Ureter (tissue), 1 donor: ENCODE results near the gene GASK1B. TPM values are rescaled to one million over a fixed set of nuclear protein-coding genes. Genes with fewer than 3 reads are reported as not detected.

Experiments used
- DNase-seq: peaks from one replicate; pipeline ENCODE4 v3.0.0-alpha.2; 2020; ENCODE audit warnings: low spot score
- total RNA-seq: library from RNA; stranded (reverse); gene quantifications from one replicate; pipeline ENCODE4 v1.2.4, GENCODE V29; 2023
- donor health status: DM: yes; HTN: yes; CAD: no.

GASK1B gene
- total RNA-seq = 30.8 TPM

GRCh38 chr4:158172261-158173258, at the start of gene GASK1B:
Gene GASK1B, minus strand, starts transcription at chr4:158173025. Its CDS starts 1,650 bp downstream, at chr4:158171375.
- DNase-seq = no peak

GRCh38 chr4:158219623-158220022, 46.8 kb upstream of the GASK1B start:
- DNase-seq = no peak

GRCh38 chr4:158217763-158218162, 44.9 kb upstream of the GASK1B start:
- DNase-seq = no peak

DNA sequence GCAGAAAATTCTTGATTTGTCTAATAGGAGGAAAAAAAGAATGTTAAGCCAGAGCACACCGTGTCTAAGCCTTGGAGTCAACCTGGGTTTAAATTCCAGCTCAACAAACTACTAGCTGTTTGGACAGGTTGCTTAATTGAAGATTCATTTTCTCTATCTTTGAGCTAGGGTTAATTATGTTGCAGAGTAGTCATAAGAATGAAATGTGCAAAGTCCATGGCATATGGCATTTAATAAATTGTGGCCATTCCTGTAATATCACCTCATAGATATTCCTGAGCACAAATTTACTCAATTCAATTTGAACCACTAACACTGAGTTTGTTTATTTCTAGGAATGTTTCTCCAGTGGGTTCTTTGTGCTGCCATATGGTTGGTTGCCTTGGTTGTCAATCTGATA, 42.0 kb upstream of the GASK1B start:
- DNase-seq = no peak

DNA sequence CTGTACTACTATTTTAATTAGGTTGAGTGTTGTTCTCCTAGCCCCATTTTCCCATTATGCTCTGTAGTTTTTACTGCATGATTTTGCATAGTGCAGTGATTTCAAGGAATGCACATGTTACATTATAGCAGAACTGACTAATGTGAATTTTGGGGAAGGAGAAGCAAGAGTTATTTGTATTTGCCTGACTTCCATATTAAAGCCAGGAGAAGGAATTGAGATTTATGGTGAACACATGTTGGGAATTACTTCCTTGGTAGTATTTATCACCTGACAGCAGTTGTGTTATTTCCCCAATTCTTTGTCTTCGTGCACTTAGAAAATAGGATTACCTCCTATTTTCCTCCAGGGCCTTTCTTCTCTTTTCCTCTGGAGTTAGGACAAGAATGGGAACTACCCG, 40.6 kb upstream of the GASK1B start:
- DNase-seq = no peak

- DNase-seq = no peak
These were observed 38.4 kb upstream of the GASK1B start for GRCh38 chr4:158211222-158211621.

DNA sequence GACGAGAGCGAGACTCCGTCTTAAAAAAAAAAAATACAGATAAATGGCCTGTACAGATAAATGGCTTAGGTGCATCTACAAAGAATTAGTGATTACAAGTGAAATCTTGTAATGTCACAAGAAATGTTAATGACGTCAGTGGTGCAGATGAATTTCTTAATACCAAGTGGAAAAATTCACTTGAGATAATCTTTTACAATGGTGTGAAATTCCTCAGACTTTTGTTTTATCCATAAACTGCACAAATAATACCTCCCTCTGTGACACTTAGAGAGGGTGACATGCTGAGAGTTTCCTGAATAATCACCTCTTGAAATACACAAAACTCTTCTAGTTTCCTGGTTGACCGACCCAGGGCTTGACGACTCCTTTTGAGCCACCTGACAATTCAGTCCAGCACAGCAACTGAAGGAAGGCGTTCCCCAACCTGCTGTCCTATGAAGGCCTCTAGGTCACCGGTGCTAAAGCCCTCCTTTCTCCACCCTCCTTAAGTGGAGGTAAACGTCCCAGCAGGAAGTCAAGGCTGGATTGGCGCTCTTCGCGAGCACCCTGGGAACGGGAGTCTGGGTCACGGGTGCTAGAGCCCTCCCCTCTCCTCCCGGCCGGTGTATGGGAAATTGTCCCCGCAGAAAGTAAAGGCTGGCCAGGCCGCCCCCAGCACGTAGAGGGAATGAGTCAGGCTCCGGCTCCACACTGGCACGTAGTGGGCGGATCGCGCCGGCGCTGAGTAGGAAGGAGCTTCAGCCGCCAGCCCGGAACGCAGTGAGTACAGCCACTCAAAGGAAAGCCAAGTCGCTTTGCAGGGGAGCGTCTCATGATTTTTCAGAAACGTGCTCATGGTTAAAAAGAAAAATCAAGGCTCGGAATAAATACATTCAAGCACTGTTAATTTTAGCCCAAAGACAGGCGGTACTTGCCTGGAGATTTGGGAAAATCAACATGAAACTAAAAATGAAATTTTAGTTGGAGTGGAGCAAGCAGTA, 37.3 kb upstream of the GASK1B start, which contains the start of gene TMEM144:
TMEM144 (plus strand) TSS at position 662 of the 983 bp plus-strand sequence. CDS start 2,182 bp downstream, outside the sequence.
- DNase-seq = peak; percentile 94

DNA sequence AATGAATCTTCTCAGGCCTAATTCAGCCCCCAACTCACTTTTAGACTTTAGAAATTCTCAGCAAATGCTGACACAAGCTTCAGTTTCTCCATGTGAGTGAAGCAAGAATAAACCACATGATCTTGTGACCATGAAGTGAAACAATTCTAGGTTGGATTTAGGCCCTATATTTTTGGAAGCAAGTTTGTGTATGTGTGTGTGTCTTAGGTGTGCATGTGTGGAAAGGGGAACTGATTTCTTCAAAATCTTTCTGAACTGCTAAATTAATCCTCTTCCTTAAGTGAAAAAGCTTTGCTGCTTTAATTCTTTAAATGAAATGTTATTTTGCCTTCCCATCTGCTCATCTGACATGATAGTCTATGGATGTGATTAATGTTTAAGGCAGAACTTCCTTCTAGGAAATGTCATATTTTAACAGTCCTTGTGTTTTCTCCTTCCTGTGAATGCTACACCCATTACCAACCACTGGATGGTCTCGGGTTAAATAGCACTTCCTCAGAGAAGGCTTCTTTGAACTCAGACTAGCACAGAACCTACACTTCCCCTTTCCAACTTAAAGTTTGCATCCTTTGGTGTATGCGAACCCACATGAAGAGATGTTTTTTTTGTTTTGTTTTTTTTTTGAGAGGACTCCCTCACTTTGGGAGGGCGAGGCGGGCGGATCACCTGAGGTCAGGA, 36.3 kb upstream of the GASK1B start:
- DNase-seq = no peak

DNA sequence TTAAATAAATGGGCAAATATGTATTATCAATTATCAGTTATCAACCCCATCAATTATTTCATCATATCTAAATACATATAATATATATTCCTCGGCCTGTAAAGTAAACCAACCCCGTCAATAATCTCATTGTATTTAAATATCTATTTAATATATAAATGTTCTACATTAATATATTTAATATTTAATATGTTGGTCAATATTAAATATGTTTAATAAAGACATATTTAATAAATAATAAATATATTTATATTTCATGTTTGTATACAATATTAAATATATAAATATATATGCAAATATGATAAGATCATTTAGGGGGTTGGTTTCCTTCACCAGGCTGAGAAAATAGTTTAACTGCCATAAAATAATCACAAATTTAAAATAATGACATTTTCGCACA, 31.1 kb upstream of the GASK1B start:
- DNase-seq = no peak

DNA sequence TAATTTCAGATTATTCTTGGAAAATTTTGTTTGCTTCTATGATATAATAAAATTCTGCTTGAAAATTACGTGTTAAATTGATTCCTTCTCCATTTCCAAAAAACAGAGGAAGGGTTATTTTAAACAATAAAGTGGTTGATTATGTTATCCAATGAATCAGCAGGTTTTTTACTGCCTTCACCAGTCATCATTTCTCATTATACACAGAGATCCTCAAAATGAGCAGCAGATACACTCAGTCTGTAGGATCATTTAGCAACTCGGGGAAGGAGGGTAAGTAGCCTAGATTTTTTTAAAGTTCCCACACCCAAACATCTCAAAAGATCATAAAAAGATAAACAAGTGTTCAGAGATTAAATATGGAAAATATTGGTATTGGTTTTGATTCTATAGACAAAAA, 30.6 kb upstream of the GASK1B start:
- DNase-seq = no peak

DNA sequence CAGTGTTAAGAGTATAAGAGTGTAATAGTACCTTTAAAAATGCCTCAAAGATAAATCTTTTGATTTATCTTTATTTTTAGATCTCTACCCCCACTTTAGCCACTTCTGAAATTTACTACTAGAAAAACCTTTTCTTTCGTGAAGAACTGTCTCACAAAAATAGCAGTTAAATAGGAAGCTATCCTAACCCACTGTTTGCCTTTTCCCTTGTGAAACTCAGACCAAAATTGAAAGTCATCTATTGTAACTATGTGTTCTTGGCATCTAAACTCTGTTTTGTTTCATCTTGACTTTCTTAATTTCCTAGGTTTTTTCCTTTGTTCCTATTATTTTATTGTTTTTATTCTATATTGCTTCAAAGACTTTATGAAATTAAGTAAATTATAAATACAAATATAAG, 29.7 kb upstream of the GASK1B start:
- DNase-seq = no peak

- no peak for DNase-seq
These were observed 29.1 kb upstream of the GASK1B start for GRCh38 chr4:158201876-158202275.

DNA sequence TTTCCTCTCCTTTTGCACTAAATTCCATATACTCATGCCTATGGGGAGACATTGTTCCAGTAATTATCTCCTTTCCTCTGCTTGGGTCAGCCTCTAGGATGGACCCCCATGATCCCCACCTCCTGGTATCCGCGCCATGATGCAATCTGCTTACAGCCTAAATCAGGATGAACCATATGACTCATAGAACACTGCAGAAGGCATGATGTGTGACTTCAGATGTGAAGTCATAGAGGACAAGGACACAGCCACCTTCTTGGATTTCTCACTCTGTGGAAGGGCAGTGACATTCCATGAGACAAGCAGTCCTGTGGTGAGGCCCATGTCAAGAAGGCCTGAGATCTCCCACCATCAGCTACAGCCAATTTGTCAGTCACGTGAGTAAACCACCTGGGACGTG, 28.5 kb upstream of the GASK1B start:
- no peak for DNase-seq

DNA sequence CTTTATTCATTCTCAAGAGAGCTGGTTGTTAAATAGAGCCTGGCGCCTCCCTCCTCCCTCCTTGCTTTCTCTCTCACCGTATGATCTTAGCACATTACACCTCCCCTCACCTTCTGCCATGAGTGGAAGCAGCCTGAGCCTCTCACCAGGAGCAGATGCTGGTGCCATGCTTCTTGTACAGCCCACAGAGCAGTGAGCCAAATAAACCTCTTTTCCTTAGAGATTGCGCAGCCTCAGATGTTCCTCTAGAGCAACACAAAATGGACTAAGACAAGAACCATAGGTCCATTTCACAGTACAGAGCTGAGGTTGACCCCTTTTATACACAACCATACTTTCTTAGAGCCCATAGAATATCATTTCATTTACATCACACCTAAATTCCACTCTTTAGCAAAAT, 27.4 kb upstream of the GASK1B start:
- no peak for DNase-seq

DNA sequence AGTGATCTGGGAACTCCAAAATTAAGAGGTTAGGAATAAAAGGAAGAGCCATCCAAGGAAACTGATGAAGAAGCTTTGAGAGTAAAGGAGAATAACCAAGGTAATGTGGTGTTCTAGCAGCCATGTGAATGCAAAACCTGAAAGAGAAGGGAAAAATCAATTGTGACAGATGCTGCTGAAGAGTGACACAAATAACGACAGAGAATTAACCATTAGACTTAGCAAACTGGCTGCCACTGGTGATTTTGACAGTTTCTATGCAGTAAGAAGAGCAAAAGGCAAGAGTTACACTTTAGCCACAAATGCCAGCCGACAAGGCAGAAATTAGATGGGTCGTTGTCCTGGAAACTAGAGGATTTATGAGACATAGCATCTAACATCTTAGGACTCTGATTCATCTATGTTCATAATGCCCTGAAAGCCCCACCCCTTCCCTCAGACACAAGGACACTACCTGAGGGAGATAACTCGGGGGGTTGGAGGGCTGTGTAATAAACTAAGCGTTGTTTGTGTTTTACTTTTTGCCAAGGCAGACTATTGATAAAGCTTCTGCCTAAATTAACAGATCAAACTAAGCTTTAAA, 24.5 kb upstream of the GASK1B start:
- no peak for DNase-seq

- DNase-seq = no peak
These were observed 22.5 kb upstream of the GASK1B start for GRCh38 chr4:158195297-158195696.

DNA sequence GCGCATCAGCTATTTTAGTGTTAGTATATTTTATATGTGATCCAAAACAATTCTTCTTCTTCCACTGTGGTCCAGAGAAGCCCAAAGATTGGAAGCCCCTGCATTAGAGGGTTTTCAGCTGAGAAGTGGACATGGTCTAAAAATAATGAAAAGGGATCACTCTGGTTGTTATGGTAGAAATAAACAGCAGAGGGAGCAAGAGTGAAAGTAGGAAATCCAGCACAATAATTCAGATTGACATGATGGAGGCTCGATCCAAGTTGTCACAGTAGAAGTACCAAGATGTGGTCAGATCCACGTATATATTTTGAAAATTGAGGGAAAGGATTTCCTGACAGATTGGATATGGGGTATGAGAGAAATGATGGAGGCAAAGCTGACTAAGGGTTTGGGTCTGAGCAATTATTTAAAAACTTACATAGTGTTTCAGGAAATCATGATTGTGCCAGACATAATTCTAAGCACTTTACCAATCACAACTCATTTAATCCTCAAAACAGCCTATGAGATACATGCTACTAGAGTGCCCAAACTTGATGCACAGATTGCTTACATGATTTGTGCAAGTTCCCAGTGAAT, 20.4 kb upstream of the GASK1B start:
- no peak for DNase-seq

DNA sequence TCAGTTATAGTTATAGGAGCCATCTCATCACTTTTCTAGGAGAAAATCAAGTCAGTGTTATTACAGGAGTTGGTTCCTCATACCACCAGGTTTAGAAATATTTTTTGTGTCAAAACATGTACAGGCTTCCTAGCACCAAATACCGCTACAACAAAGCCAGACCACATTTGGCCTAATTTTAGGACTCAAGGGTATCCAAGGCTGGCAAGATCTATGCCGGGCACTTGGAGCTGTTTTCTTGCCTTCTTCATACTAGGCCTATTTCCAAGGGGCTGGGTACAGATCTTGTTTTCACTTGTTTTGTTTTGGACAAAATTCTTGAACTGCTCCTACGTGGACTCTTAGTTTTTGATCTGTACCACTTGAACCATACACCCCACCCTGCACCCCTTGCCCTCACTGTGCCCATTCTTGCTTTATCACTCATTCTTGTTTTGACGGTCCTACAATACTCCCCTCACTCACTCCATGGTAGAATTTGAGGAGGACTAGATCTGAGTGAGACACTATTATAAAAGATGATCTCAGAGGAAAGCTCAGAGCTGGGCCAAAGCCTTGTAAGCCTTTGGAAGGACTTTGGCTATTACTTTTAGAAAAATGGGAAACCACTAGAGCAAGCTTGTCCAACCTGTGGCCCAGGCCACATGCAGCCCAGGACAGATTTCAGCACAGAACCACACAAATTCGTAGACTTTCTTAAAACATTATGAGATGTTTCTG, 19.8 kb upstream of the GASK1B start:
- DNase-seq = no peak

GRCh38 chr4:158190718-158191117, 17.9 kb upstream of the GASK1B start:
- no peak for DNase-seq

DNA sequence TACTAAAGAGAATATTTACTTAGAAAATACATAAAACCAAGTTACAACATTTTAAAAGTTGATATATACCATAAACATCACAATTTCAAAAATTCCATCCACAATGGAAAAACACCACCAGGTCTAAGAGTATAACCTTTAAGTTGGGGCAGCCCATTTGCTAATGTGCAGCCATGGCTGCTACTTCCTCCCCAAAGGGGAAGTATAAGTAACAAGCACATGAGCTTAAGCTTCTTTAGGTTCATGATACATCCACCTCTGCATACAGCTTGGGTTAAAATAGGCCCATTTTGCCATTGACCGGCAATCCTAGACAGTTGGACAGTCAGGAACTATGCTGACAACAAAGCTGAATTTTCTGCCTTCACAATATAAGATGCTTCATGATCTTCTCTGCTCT, 16.6 kb upstream of the GASK1B start:
- DNase-seq = no peak
